Tibial nerve (tissue), 4 donors: Measurements from ENCODE around the gene CPNE7. TPM values are rescaled to one million over a fixed set of nuclear protein-coding genes. Genes with fewer than 3 reads are reported as not detected.

ENCODE experiments used
- DNase-seq, 2 donors: peaks; one replicate each; pipeline ENCODE4 v3.0.0-alpha.2; 2019; ENCODE audit warnings: low spot score in 2 of 2
- H3K27ac ChIP-seq, 4 donors: fragments of 200-600 bp; sonication (generic) in 3 of 4; one replicate each; pipeline ENCODE4 v1.5.1; 2017 to 2019; ENCODE audit warnings: mild to moderate bottlenecking in 1 of 4
- H3K27me3 ChIP-seq, 2 donors: fragments of 200-600 bp; sonication (generic) in 1 of 2; one replicate each; pipeline versions ENCODE4 v1.5.1 to v1.6.0; 2017 to 2019
- H3K36me3 ChIP-seq, 3 donors: fragments of 200-600 bp; sonication (generic); one replicate each; pipeline ENCODE4 v1.5.1; 2018 to 2019
- H3K4me1 ChIP-seq, 4 donors: fragments of 200-600 bp; sonication (generic) in 3 of 4; one replicate each; pipeline ENCODE4 v1.5.1; 2017 to 2019
- H3K4me3 ChIP-seq, 4 donors: fragments of 200-600 bp; sonication (generic) in 3 of 4; one replicate each; pipeline ENCODE4 v1.5.1; 2017 to 2019; ENCODE audit warnings: mild to moderate bottlenecking in 1 of 4, moderate library complexity in 1 of 4
- H3K9me3 ChIP-seq, 4 donors: fragments of 200-600 bp; sonication (generic) in 3 of 4; one replicate each; pipeline ENCODE4 v1.5.1; 2017 to 2019
- EP300 ChIP-seq, 2 donors: sonication (generic); formaldehyde crosslinking; IDR thresholded peaks; one replicate each; pipeline ENCODE4 v1.6.1; 2017; ENCODE audit warnings: antibody characterized with exemption in 2 of 2, mild to moderate bottlenecking in 1 of 2
- POLR2A ChIP-seq, 2 donors: fragments of 450-650 bp; IDR thresholded peaks; one replicate each; pipeline ENCODE4 v1.6.1; 2017; ENCODE audit warnings: antibody characterized with exemption in 2 of 2, mild to moderate bottlenecking in 2 of 2, moderate library complexity in 2 of 2
- WGBS, 2 donors: methylation state at CpG; one replicate each; pipeline ENCODE4 v1.1.5; 2018; 5-methylcytosine and 5-hydroxymethylcytosine counted together
- total RNA-seq, 4 donors: library from RNA; depleted of rRNA; stranded (reverse); fragments of >200 nt; gene quantifications; one replicate each; pipeline ENCODE4 v1.1.0, GENCODE V29; 2016
- TF ChIP-seq, protein P1 (sequence below), 5 experiments: fragments of 200-600 bp in 3 of 5; fragments of 450-650 bp in 2 of 5; sonication (generic) in 3 of 5; IDR thresholded peaks; one replicate each; pipeline ENCODE4 v1.5.1; 2016 to 2019; ENCODE audit warnings: antibody characterized with exemption in 5 of 5, mild to moderate bottlenecking in 3 of 5, moderate library complexity in 2 of 5

CPNE7 gene
- total RNA-seq, 4 donors from 2014 or later, result 0.90 to 10.0 (median 4.2) TPM; not detected in 1

DNA sequence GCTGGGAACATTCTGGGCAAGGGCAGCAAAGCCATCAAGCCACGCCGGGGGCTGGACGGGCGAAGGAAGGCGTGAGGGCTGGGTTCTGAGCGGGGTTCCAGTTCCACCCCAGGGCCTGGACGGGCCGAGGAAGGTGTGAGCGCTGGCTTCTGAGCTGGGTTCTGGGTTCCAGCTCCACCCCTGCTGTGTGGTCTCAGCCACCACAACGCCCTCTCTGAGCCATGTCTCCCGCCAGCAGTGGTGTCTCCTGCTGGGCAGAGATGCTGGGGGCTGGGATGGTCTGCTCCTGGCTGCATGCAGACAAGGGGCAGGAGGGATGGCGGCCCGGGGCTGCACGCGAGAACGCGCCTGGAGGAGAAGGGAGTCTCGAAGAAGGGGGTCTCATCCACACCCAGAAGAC, 3.9 kb upstream of the CPNE7 start:
- no peak for DNase-seq
- Histone ChIP-seq H3K36me3 (peaks cover 0 to 5% (median 0%) of the 10 kb centered on the region in 3 donors), H3K4me3 (no peak overlapping the region), H3K9me3 (no peaks in the 10 kb centered on the region), H3K27me3 (peaks cover 0 to 70% of the 10 kb centered on the region in 2 donors), H3K27ac (no peak overlapping the region), H3K4me1 (peaks cover 0 to 24% (median 12%) of the 10 kb centered on the region in 4 donors)
- no peak for TF ChIP-seq EP300 (IDR thresholded peaks at IDR 0.05)
- 85 to 88% methylated on average over 17 to 18 of the region's 18 CpGs for WGBS, 2 donors

DNA sequence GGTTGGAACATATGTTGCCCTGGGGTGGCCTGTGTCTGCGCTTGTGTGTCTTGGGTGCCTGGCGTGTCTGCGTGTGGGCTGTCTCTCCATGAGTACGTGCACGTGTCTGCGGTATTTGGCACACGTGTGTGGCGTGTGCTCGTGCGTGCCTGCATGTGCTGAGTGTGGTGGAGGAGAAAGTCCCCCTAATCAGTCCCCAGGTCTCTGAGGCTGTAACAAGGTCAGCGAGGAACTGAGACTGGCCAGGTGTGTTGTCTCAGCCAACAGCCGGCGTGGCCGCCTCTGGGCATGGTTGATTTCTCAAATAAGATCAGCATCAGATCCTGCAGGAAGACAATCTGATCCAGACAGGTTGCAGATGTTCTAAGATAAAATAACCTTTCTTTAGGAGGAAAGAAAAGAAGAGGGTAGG, 3.5 kb upstream of the CPNE7 start:
- Histone ChIP-seq H3K27ac (no peak overlapping the region), H3K27me3 (peaks cover 0 to 75% of the 10 kb centered on the region in 2 donors), H3K9me3 (no peaks in the 10 kb centered on the region), H3K4me3 (no peak overlapping the region), H3K4me1 (peaks cover 0 to 23% (median 12%) of the 10 kb centered on the region in 4 donors), H3K36me3 (peaks cover 0 to 5% (median 0%) of the 10 kb centered on the region in 3 donors)
- 83 to 90% methylated on average over 14 of the region's 14 CpGs for WGBS, 2 donors
- TF ChIP-seq POLR2A (IDR thresholded peaks at IDR 0.05) (no peak), EP300 (IDR thresholded peaks at IDR 0.05) (no peak)
- TF ChIP-seq, protein P1, sequence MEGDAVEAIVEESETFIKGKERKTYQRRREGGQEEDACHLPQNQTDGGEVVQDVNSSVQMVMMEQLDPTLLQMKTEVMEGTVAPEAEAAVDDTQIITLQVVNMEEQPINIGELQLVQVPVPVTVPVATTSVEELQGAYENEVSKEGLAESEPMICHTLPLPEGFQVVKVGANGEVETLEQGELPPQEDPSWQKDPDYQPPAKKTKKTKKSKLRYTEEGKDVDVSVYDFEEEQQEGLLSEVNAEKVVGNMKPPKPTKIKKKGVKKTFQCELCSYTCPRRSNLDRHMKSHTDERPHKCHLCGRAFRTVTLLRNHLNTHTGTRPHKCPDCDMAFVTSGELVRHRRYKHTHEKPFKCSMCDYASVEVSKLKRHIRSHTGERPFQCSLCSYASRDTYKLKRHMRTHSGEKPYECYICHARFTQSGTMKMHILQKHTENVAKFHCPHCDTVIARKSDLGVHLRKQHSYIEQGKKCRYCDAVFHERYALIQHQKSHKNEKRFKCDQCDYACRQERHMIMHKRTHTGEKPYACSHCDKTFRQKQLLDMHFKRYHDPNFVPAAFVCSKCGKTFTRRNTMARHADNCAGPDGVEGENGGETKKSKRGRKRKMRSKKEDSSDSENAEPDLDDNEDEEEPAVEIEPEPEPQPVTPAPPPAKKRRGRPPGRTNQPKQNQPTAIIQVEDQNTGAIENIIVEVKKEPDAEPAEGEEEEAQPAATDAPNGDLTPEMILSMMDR (IDR thresholded peaks at IDR 0.05), result no peak
- DNase-seq, result no peak

DNA sequence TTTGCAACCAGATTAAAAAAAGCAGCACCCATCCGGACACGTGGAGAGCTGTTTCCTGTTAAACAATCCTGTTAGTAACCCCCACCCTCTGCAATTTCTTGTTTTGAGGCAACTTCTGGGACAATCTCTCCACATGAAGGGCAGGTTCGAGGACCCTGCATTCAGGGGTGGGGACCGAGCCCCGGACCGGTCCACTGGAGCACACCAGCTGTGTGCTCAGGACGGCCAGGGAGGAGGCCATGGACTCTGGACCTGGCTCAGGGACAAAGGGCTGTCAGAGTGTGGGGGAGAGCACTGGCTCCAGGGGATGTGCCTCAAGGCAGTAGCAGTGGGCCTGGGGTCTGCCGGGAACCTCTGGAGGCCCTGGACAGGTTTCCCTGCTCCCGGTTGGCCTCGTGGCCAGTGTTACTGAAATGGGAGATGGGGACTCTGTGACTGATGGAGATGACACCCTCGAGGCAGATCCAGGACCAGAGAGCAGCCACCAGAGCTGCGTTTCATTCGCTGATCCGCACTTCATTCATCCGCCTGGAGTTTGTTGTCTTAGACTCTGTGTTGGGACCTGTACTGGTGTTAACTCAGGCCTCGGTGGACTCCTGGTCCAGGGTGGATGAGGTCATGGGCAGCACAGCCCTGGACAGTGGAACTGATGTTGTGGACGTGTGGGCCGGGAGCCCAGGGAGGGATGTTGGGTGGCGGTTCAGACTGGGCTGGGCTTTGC, 2.9 kb upstream of the CPNE7 start:
- Histone ChIP-seq H3K9me3 (no peaks in the 10 kb centered on the region), H3K27ac (no peak overlapping the region), H3K27me3 (peaks cover 0 to 81% of the 10 kb centered on the region in 2 donors), H3K4me3 (no peak overlapping the region), H3K36me3 (peaks cover 0 to under 1% (median 0%) of the 10 kb centered on the region in 3 donors), H3K4me1 (peaks cover 0 to 23% (median 12%) of the 10 kb centered on the region in 4 donors)
- TF ChIP-seq, protein P1 (IDR thresholded peaks at IDR 0.05), result no peak
- TF ChIP-seq POLR2A (IDR thresholded peaks at IDR 0.05), result no peak
- TF ChIP-seq EP300 (IDR thresholded peaks at IDR 0.05), result no peak
- WGBS, 2 donors, result 73 to 76% methylated on average over 15 to 19 of the region's 19 CpGs
- no peak for DNase-seq

DNA sequence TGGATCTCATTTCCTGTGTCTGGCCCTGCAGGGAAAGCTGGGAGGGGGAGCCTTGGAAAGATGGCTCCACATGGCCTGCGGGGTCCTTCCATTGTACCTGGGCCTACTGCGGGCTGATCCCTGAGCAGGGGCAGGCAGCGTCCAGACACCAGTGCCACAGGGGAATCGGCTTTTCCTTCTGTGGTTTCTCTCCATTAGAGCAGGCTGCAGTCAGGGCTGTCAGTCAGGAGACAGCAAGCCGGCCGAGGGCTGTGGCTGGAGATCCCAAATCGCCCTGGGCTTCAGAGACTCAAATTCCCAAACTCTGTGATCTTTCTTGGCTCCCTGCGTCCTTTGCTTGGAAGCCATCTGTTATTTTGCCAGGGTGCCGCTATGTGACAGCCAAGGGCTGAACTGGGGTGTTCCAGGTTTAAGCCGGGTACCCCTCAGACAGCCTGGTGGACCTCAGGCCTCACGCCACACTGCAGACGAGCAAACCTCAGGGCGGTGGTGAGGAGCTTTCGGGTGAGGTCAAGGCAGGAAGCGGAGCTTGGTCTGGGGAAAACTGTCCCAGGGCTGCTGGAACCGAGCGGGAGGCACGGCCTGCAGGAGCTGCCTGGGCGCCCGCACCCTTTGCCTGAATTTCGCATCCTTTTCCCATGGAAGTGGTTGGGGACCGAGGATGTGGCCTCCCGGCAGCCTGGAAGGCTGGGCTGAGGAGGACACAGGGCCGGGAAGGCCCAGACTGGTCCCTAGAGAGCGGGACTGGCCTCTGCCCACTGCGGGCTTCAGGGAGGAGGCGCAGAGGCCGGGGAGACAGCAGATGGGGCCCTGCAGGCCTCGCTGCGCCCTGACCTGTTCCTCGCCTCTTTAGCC, 1.5 kb upstream of the CPNE7 start:
- Histone ChIP-seq H3K4me1 (peaks cover 0 to 23% (median 12%) of the 10 kb centered on the region in 4 donors), H3K4me3 (peak overlapping the region in 1 of 4 donors; percentile 34), H3K9me3 (no peaks in the 10 kb centered on the region), H3K36me3 (no peaks in the 10 kb centered on the region), H3K27me3 (peaks cover 0 to 78% of the 10 kb centered on the region in 2 donors), H3K27ac (no peak overlapping the region)
- no peak for TF ChIP-seq POLR2A (IDR thresholded peaks at IDR 0.05)
- TF ChIP-seq, protein P1 (IDR thresholded peaks at IDR 0.05), result no peak
- TF ChIP-seq EP300 (IDR thresholded peaks at IDR 0.05), result no peak
- no peak for DNase-seq
- 60 to 68% methylated on average over 28 to 29 of the region's 31 CpGs for WGBS, 2 donors

DNA sequence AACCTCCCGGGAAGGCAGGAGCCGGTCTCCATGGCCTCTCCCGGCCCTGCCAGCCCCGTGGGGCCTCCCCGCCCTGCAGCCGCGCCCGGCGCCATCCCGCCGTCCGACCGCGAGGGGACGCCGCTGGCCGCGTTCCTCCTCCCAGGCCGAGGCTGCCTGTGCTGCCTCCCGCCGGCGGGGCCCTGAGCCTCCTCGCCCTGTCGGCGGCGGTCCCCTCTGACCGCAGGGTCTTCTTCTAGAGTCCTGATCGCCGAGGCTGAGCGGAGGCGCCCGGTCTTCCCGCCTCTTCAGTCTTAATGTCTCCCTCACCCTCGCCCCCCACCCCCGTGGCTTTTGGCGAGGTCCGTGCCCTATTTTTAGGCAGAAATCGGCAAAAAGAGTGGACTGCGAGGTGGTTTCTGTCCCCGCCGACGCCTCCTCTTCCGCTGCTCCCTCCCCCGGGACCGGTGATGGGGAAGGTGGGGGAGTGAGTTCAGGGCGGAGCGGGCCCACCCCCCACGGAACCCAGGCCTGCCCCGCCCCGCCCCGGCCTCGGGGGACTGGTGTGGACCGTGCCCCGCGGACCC, 794 bp upstream of the CPNE7 start:
- H3K4me3 ChIP-seq, result peak overlapping the region in 2 of 4 donors; percentile 29 to 34
- H3K36me3 ChIP-seq, result no peaks in the 10 kb centered on the region
- WGBS, 2 donors, result 1 to 3% methylated on average over 28 to 29 of the region's 55 CpGs
- TF ChIP-seq POLR2A (IDR thresholded peaks at IDR 0.05), result no peak
- TF ChIP-seq, protein P1 (IDR thresholded peaks at IDR 0.05), result peak; percentile 27 to 60 (median 46)
- H3K27ac ChIP-seq, result no peak overlapping the region
- H3K9me3 ChIP-seq, result no peaks in the 10 kb centered on the region
- peaks cover 0 to 23% (median 12%) of the 10 kb centered on the region in 4 donors for H3K4me1 ChIP-seq
- DNase-seq, result no peak
- peaks cover 0 to 71% of the 10 kb centered on the region in 2 donors for H3K27me3 ChIP-seq
